ENCODE data around the gene EXOC4. TPM values are rescaled to one million over a fixed set of nuclear protein-coding genes. Genes with fewer than 3 reads are reported as not detected.
A peak's percentile ranks its signal among the peaks of the same experiment; 100 is the strongest.

EXOC4 gene
- total RNA-seq, 1 donor from 2014 or later = 51.6 TPM

DNA sequence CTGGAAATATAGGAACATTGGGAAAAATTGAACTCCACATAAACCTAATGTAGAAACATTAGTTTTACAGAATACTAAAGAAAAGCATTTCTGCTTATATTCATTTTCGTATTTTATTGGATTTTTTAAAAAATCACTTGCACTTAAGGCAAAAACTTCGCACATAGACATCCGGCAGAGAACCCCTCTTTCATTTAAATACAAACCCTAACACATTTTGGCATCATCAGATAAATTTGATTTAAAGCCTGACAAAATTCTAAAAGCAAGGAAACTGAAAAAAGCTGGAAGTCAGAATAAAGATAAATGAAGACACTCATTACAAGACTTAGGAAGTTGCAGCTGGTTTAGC lies 396 bp upstream of the EXOC4 start:
- H3K36me3 ChIP-seq (ENCODE audit: control insufficient read depth, insufficient read depth, low read length) = no peaks in the 10 kb centered on the region
- DNase-seq (ENCODE audit: low read depth) = no peak
- H3K4me3 ChIP-seq (ENCODE audit: low read depth, low read length) = no peak overlapping the region
- no peaks in the 10 kb centered on the region for H3K27me3 ChIP-seq (ENCODE audit: control insufficient read depth, insufficient read depth, low read length)
- TF ChIP-seq, protein P1, sequence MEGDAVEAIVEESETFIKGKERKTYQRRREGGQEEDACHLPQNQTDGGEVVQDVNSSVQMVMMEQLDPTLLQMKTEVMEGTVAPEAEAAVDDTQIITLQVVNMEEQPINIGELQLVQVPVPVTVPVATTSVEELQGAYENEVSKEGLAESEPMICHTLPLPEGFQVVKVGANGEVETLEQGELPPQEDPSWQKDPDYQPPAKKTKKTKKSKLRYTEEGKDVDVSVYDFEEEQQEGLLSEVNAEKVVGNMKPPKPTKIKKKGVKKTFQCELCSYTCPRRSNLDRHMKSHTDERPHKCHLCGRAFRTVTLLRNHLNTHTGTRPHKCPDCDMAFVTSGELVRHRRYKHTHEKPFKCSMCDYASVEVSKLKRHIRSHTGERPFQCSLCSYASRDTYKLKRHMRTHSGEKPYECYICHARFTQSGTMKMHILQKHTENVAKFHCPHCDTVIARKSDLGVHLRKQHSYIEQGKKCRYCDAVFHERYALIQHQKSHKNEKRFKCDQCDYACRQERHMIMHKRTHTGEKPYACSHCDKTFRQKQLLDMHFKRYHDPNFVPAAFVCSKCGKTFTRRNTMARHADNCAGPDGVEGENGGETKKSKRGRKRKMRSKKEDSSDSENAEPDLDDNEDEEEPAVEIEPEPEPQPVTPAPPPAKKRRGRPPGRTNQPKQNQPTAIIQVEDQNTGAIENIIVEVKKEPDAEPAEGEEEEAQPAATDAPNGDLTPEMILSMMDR (IDR thresholded peaks at IDR 0.05; ENCODE audit: insufficient read depth, low read length, poor library complexity, severe bottlenecking) = no peak

DNA sequence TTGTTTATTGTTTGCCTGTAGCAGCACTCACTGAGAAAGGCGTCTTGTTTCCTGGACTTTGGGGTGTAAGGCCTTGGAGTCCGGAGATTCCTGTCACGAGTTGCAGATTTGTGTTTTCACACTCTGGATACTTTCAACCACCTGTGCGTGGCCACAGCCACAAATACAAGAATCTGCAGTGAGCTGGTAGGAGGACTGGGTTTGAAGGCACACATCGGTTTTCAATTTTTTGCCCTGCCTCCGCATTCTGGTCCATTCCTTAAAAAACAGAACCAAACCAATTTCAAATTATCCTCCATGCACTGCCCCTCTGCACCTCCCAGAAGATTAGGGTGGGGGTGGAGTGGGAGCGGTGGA lies 619 bp downstream of the EXOC4 start:
- no peaks in the 10 kb centered on the region for H3K36me3 ChIP-seq (ENCODE audit: control insufficient read depth, insufficient read depth, low read length)
- H3K27me3 ChIP-seq (ENCODE audit: control insufficient read depth, insufficient read depth, low read length) = no peaks in the 10 kb centered on the region
- TF ChIP-seq, protein P1 (IDR thresholded peaks at IDR 0.05; ENCODE audit: insufficient read depth, low read length, poor library complexity, severe bottlenecking) = no peak
- DNase-seq (ENCODE audit: low read depth) = no peak
- H3K4me3 ChIP-seq (ENCODE audit: low read depth, low read length) = peak overlapping the region; percentile 85

DNA sequence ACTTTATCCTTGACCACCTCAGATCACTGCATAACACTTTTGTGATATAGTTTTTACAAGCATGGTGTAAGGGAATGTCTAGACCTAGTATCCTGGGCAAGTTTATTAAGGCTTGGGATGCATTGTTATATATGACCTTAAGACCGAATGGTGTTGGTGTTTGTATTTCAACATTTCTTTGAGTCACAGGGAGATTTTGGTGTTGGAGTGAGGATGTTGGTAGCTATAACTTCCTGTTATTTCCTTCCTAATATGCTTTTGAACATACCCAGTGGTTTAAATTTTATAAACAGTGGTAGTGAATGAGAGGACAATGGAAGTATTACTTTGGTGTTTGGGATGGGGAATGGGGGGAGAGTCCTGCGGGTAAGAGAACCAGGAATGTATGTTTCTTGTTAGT lies 2.6 kb downstream of the EXOC4 start:
- Histone ChIP-seq H3K4me3 (ENCODE audit: low read depth, low read length) (no peak overlapping the region), H3K27me3 (ENCODE audit: control insufficient read depth, insufficient read depth, low read length) (no peaks in the 10 kb centered on the region), H3K36me3 (ENCODE audit: control insufficient read depth, insufficient read depth, low read length) (no peaks in the 10 kb centered on the region)
- TF ChIP-seq, protein P1 (IDR thresholded peaks at IDR 0.05; ENCODE audit: insufficient read depth, low read length, poor library complexity, severe bottlenecking) = no peak
- no peak for DNase-seq (ENCODE audit: low read depth)

DNA sequence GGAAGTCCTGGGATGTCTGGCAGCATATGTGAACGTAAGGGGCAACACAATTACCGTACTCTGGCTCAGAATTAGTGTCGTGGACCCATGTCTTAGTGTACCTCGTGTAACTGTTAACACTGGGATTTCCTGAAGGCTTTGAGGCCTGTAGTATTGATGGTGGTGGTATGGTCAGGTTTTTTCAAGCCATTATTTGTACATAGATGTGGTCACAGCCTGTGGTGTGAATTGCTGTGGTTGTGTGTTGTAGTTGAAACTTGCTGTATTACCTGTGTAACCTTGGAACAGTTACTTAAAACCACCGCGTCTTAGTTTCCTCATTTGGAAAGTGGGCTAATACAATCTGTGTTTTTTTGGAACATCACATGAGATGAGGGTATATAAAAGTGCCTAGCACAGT lies 5.3 kb downstream of the EXOC4 start:
- TF ChIP-seq, protein P1 (IDR thresholded peaks at IDR 0.05; ENCODE audit: insufficient read depth, low read length, poor library complexity, severe bottlenecking) = no peak
- H3K27me3 ChIP-seq (ENCODE audit: control insufficient read depth, insufficient read depth, low read length) = no peaks in the 10 kb centered on the region
- H3K36me3 ChIP-seq (ENCODE audit: control insufficient read depth, insufficient read depth, low read length) = no peaks in the 10 kb centered on the region
- no peak overlapping the region for H3K4me3 ChIP-seq (ENCODE audit: low read depth, low read length)
- DNase-seq (ENCODE audit: low read depth) = no peak

DNA sequence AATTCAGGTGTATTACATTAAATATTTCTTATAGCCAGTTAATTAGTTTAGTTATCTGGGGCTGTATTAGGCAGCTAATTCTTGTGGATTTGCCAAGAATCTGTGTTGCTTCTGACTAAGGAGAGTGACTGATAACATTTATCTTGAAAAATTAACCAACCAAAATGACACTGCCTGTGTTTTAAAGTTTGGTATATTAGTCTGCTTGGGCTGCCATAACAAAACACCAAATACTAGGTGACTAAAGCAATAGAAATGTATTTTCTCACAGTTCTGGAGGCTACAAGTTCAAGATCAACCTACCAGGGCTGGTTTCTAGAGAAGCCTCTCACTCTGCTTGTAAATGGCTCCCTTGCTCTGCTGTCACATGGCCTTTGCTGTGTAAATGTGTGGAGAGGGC lies 12.9 kb downstream of the EXOC4 start:
- TF ChIP-seq, protein P1 (IDR thresholded peaks at IDR 0.05; ENCODE audit: insufficient read depth, low read length, poor library complexity, severe bottlenecking) = no peak
- no peak for DNase-seq (ENCODE audit: low read depth)
- Histone ChIP-seq H3K4me3 (ENCODE audit: low read depth, low read length) (no peak overlapping the region), H3K36me3 (ENCODE audit: control insufficient read depth, insufficient read depth, low read length) (no peaks in the 10 kb centered on the region), H3K27me3 (ENCODE audit: control insufficient read depth, insufficient read depth, low read length) (no peaks in the 10 kb centered on the region)

DNA sequence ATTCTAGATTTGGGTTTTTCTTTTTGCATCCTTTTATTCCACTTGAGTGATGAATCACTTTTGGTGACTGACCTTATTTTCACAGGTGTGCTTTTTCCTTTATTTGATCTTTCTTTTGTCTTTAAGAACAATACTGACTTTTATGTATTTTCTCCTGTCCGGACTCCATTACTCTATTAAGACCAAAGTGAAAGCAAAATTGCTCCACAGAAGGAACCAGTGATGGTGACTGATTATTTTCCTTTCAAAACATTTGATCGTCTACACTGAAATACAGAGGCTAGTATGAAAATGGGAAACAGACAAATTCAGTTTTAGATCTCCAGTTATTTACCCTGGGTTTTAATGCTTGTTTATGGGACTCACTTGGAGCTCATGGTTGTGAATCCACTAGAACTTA lies 15.5 kb downstream of the EXOC4 start:
- no peaks in the 10 kb centered on the region for H3K27me3 ChIP-seq (ENCODE audit: control insufficient read depth, insufficient read depth, low read length)
- H3K4me3 ChIP-seq (ENCODE audit: low read depth, low read length) = no peak overlapping the region
- DNase-seq (ENCODE audit: low read depth) = no peak
- TF ChIP-seq, protein P1 (IDR thresholded peaks at IDR 0.05; ENCODE audit: insufficient read depth, low read length, poor library complexity, severe bottlenecking) = no peak
- H3K36me3 ChIP-seq (ENCODE audit: control insufficient read depth, insufficient read depth, low read length) = no peaks in the 10 kb centered on the region
